Measurements from ENCODE around the gene RNU4-1. TPM values are rescaled to one million over a fixed set of nuclear protein-coding genes. Genes with fewer than 3 reads are reported as not detected.
A peak's percentile ranks its signal among the peaks of the same experiment; 100 is the strongest.

The RNU4-1 gene
- total RNA-seq, 1 donor from 2014 or later: not detected

GRCh38 chr12:120314220-120314619, 21.2 kb upstream of the RNU4-1 start:
- Histone ChIP-seq H3K36me3 (no peaks in the 10 kb centered on the region), H3K4me1 (peaks cover 0 to 6% of the 10 kb centered on the region in 2 donors), H3K27me3 (no peaks in the 10 kb centered on the region), H3K4me3 (no peak overlapping the region), H3K9me3 (no peaks in the 10 kb centered on the region), H3K27ac (no peak overlapping the region)
- TF ChIP-seq CTCF (IDR thresholded peaks at IDR 0.05): no peak
- intact Hi-C loops (cut with DNase I): no loop called here
- no peak for DNase-seq (ENCODE audit: low spot score in 2 of 2)

- peak; percentile 56 to 96 for DNase-seq (ENCODE audit: low spot score in 2 of 2)
- no peaks in the 10 kb centered on the region for H3K27me3 ChIP-seq
- H3K4me1 ChIP-seq: no peaks in the 10 kb centered on the region
- peak within 1 kb of the TSS; percentile 37 to 57 for H3K27ac ChIP-seq
- peak; percentile 27 to 82 (median 78) for TF ChIP-seq CTCF (IDR thresholded peaks at IDR 0.05)
- H3K9me3 ChIP-seq: no peaks in the 10 kb centered on the region
- H3K36me3 ChIP-seq: no peaks in the 10 kb centered on the region
- H3K4me3 ChIP-seq: peak within 1 kb of the TSS; percentile 57 to 79
- intact Hi-C loops (cut with DNase I): loop anchor here (1.0 kb wide), 1 partner anchor 15 kb away; no protein-coding TSS in a partner anchor
These were observed 9.2 kb upstream of the RNU4-1 start, which contains the start of gene SIRT4 for GRCh38 chr12:120301962-120302815. SIRT4 (plus strand) TSS chr12:120302321; CDS start chr12:120303562, 1,241 bp downstream.

- Histone ChIP-seq H3K4me1 (peaks cover 0 to 7% of the 10 kb centered on the region in 2 donors), H3K27ac (peak overlapping the region; percentile 92 to 97), H3K27me3 (no peaks in the 10 kb centered on the region), H3K36me3 (no peaks in the 10 kb centered on the region), H3K9me3 (no peaks in the 10 kb centered on the region), H3K4me3 (peak overlapping the region; percentile 57 to 62)
- TF ChIP-seq CTCF (IDR thresholded peaks at IDR 0.05): no peak
- intact Hi-C loops (cut with DNase I): loop anchor here (2.0 kb wide), 1 partner anchor 24 kb away; no protein-coding TSS in a partner anchor
- DNase-seq (ENCODE audit: low spot score in 2 of 2): no peak
These were observed 701 bp downstream of the RNU4-1 start for GRCh38 chr12:120292411-120292660.

- peak overlapping the region; percentile 40 to 62 for H3K4me3 ChIP-seq
- peaks cover 0 to 7% of the 10 kb centered on the region in 2 donors for H3K4me1 ChIP-seq
- no peaks in the 10 kb centered on the region for H3K9me3 ChIP-seq
- no peak for TF ChIP-seq CTCF (IDR thresholded peaks at IDR 0.05)
- no peak for DNase-seq (ENCODE audit: low spot score in 2 of 2)
- H3K27ac ChIP-seq: peak overlapping the region; percentile 92 to 97
- no peaks in the 10 kb centered on the region for H3K27me3 ChIP-seq
- H3K36me3 ChIP-seq: no peaks in the 10 kb centered on the region
- intact Hi-C loops (cut with DNase I): loop anchor here (1.0 kb wide), 2 partner anchors 25 to 56 kb away; partner anchors contain the start of gene PXN
These were observed 2.3 kb downstream of the RNU4-1 start for GRCh38 chr12:120290609-120291305.

- H3K9me3 ChIP-seq: no peaks in the 10 kb centered on the region
- H3K4me3 ChIP-seq: no peak overlapping the region
- TF ChIP-seq CTCF (IDR thresholded peaks at IDR 0.05): no peak
- no peak overlapping the region for H3K27ac ChIP-seq
- no peaks in the 10 kb centered on the region for H3K27me3 ChIP-seq
- intact Hi-C loops (cut with DNase I): no loop called here
- H3K36me3 ChIP-seq: no peaks in the 10 kb centered on the region
- no peak for DNase-seq (ENCODE audit: low spot score in 2 of 2)
- H3K4me1 ChIP-seq: peaks cover 0 to 7% of the 10 kb centered on the region in 2 donors
These were observed 5.5 kb downstream of the RNU4-1 start for GRCh38 chr12:120287491-120287890.

All from ascending aorta (tissue), 2 donors.